GM19328 (cell line): ENCODE results near the gene DNTTIP2.
"Not testable (repeated sequence)": the region's sequence is repeated elsewhere in the genome, so short reads cannot be mapped to it uniquely, and the experiment has no call there.

ENCODE experiments used
- ATAC-seq: cut with Tn5 transposase; IDR thresholded peaks from one replicate; pipeline ENCODE4 v1.9.1; 2021; ENCODE audit warnings: mild to moderate bottlenecking, moderate library complexity; ENCODE audit not compliant: unreplicated experiment

Gene DNTTIP2

GRCh38 chr1:93844262-93845045 is 34.6 kb downstream of the DNTTIP2 start:
- ATAC-seq = no peak

GRCh38 chr1:93842750-93843500 is 36.1 kb downstream of the DNTTIP2 start:
- ATAC-seq = no peak

- no peak for ATAC-seq
These were observed 37.2 kb downstream of the DNTTIP2 start for GRCh38 chr1:93841771-93842170.

GRCh38 chr1:93840956-93841482 is 38.0 kb downstream of the DNTTIP2 start:
- ATAC-seq = no peak

GRCh38 chr1:93839753-93840152 is 39.3 kb downstream of the DNTTIP2 start:
- ATAC-seq = no peak

- no peak for ATAC-seq
These were observed 39.7 kb downstream of the DNTTIP2 start for GRCh38 chr1:93839307-93839706.

GRCh38 chr1:93837961-93838360 is 41.0 kb downstream of the DNTTIP2 start:
- ATAC-seq = no peak

GRCh38 chr1:93833293-93833692 is 45.7 kb downstream of the DNTTIP2 start:
- not testable (repeated sequence) for ATAC-seq

GRCh38 chr1:93829061-93829460 is 49.9 kb downstream of the DNTTIP2 start:
- no peak for ATAC-seq

- no peak for ATAC-seq
These were observed 50.6 kb downstream of the DNTTIP2 start for GRCh38 chr1:93828367-93828755.

GRCh38 chr1:93827633-93828366 is 51.2 kb downstream of the DNTTIP2 start:
- ATAC-seq = no peak

GRCh38 chr1:93827128-93827527 is 51.9 kb downstream of the DNTTIP2 start:
- no peak for ATAC-seq

- ATAC-seq = no peak
These were observed 54.2 kb downstream of the DNTTIP2 start for GRCh38 chr1:93824834-93825233.

GRCh38 chr1:93822730-93823425 is 56.1 kb downstream of the DNTTIP2 start:
- no peak for ATAC-seq

GRCh38 chr1:93821423-93822144 is 57.4 kb downstream of the DNTTIP2 start:
- ATAC-seq = no peak

GRCh38 chr1:93820554-93821422 is 58.2 kb downstream of the DNTTIP2 start:
- no peak for ATAC-seq

GRCh38 chr1:93818570-93818959 is 60.4 kb downstream of the DNTTIP2 start:
- no peak for ATAC-seq

- no peak for ATAC-seq
These were observed 61.0 kb downstream of the DNTTIP2 start for GRCh38 chr1:93817819-93818569.
